Measurements from ENCODE around the gene VWA8.
A peak's percentile ranks its signal among the peaks of the same experiment; 100 is the strongest.

VWA8 gene

GRCh38 chr13:41691274-41691673, 269.6 kb downstream of the VWA8 start:
- no peak for DNase-seq (ENCODE audit: low spot score)

- DNase-seq (ENCODE audit: low spot score): no peak
Measured at GRCh38 chr13:41682766-41683165, 278.1 kb downstream of the VWA8 start.

- no peak for DNase-seq (ENCODE audit: low spot score)
Measured at GRCh38 chr13:41682001-41682400, 278.9 kb downstream of the VWA8 start.

GRCh38 chr13:41681587-41681986, 279.3 kb downstream of the VWA8 start:
- DNase-seq (ENCODE audit: low spot score): no peak

- no peak for DNase-seq (ENCODE audit: low spot score)
Measured at GRCh38 chr13:41680900-41681299, 280.0 kb downstream of the VWA8 start.

GRCh38 chr13:41678848-41679247, 282.1 kb downstream of the VWA8 start:
- DNase-seq (ENCODE audit: low spot score): no peak

GRCh38 chr13:41678249-41678648, 282.7 kb downstream of the VWA8 start:
- no peak for DNase-seq (ENCODE audit: low spot score)

- no peak for DNase-seq (ENCODE audit: low spot score)
Measured at GRCh38 chr13:41675306-41675705, 285.6 kb downstream of the VWA8 start.

GRCh38 chr13:41674246-41674645, 286.7 kb downstream of the VWA8 start:
- no peak for DNase-seq (ENCODE audit: low spot score)

GRCh38 chr13:41673640-41674039, 287.3 kb downstream of the VWA8 start:
- no peak for DNase-seq (ENCODE audit: low spot score)

GRCh38 chr13:41670873-41671443, 290.0 kb downstream of the VWA8 start:
- DNase-seq (ENCODE audit: low spot score): no peak

- DNase-seq (ENCODE audit: low spot score): peak; percentile 85
Measured at GRCh38 chr13:41668130-41668757, 292.7 kb downstream of the VWA8 start.

GRCh38 chr13:41666644-41667043, 294.3 kb downstream of the VWA8 start:
- DNase-seq (ENCODE audit: low spot score): no peak

GRCh38 chr13:41660411-41660810, 300.5 kb downstream of the VWA8 start:
- no peak for DNase-seq (ENCODE audit: low spot score)

GRCh38 chr13:41658057-41658661, 302.8 kb downstream of the VWA8 start:
- no peak for DNase-seq (ENCODE audit: low spot score)

- no peak for DNase-seq (ENCODE audit: low spot score)
Measured at GRCh38 chr13:41655997-41656396, 304.9 kb downstream of the VWA8 start.

- DNase-seq (ENCODE audit: low spot score): no peak
Measured at GRCh38 chr13:41654796-41655195, 306.1 kb downstream of the VWA8 start.

- peak; percentile 24 for DNase-seq (ENCODE audit: low spot score)
Measured at GRCh38 chr13:41652735-41653361, 308.1 kb downstream of the VWA8 start.

GRCh38 chr13:41651413-41652058, 309.4 kb downstream of the VWA8 start:
- no peak for DNase-seq (ENCODE audit: low spot score)

- no peak for DNase-seq (ENCODE audit: low spot score)
Measured at GRCh38 chr13:41650706-41651105, 310.2 kb downstream of the VWA8 start.

- no peak for DNase-seq (ENCODE audit: low spot score)
Measured at GRCh38 chr13:41649659-41650058, 311.2 kb downstream of the VWA8 start.

GRCh38 chr13:41648314-41648935, 312.5 kb downstream of the VWA8 start:
- no peak for DNase-seq (ENCODE audit: low spot score)

Measured in SK-N-DZ (cell line).